SK-N-SH (cell line): ENCODE results near the gene NACA2.

Experiments used
- CTCF ChIP-seq: fragments of 200-600 bp; sonication (generic); IDR thresholded peaks from 2 replicates; pipeline ENCODE4 v1.6.1; 2017; ENCODE audit warnings: antibody characterized with exemption, mild to moderate bottlenecking, moderate library complexity
- EP300 ChIP-seq, 2 experiments: IDR thresholded peaks; 2 replicates each; pipeline versions ENCODE4 v1.4.0 to v1.6.1; 2012; ENCODE audit warnings: borderline replicate concordance in 1 of 2, low read depth in 1 of 2, low read length in 1 of 2
- RAD21 ChIP-seq: IDR thresholded peaks from 2 replicates; pipeline ENCODE4 v1.6.1; 2012; ENCODE audit warnings: mild to moderate bottlenecking, low read length
- USF2 ChIP-seq: fragments of 150-350 bp; IDR thresholded peaks from 2 replicates; pipeline ENCODE4 v1.6.1; 2017; ENCODE audit warnings: antibody characterized with exemption, low read length, low read depth, borderline replicate concordance
- YY1 ChIP-seq: IDR thresholded peaks from 2 replicates; pipeline ENCODE4 v1.4.0; 2012; ENCODE audit warnings: low read depth, mild to moderate bottlenecking

- no peak for TF ChIP-seq EP300 (IDR thresholded peaks at IDR 0.05; ENCODE audit: borderline replicate concordance in 1 of 2, low read depth in 1 of 2, low read length in 1 of 2)
- no peak for TF ChIP-seq YY1
- TF ChIP-seq USF2: no peak
- no peak for TF ChIP-seq CTCF
- no peak for TF ChIP-seq RAD21
These were observed 30.3 kb upstream of the NACA2 start for GRCh38 chr17:61621317-61621716.
